A375 (cell line): ENCODE data around the gene MEGF8. TPM values are rescaled to one million over a fixed set of nuclear protein-coding genes. Genes with fewer than 3 reads are reported as not detected.

Experiments used
- small RNA-seq: library from RNA; depleted of rRNA; stranded (forward); fragments of <200 nt; gene quantifications from one replicate; pipeline ENCODE3, GENCODE V24; 2014
- total RNA-seq: library from RNA; depleted of rRNA; stranded (reverse); fragments of >200 nt; shearing (Covaris generic); gene quantifications from 2 replicates; pipeline ENCODE4 v1.2.3, GENCODE V29; 2014; rRNA removed

Gene MEGF8
- 18.9 and 20.3 TPM in 2 replicates for total RNA-seq

GRCh38 chr19:42325308-42325895 lies at the start of gene MEGF8:
Gene MEGF8, plus strand, starts transcription at chr19:42325635. Its CDS starts 609 bp downstream, at chr19:42326244.

GRCh38 chr19:42301646-42302203 lies 23.7 kb upstream of the MEGF8 start, which contains the start of gene PRR19:
Gene PRR19, plus strand, starts transcription at chr19:42302132. Its CDS starts 7,453 bp downstream, at chr19:42309585.

GRCh38 chr19:42313096-42313839 lies 12.2 kb upstream of the MEGF8 start, which contains the start of gene TMEM145:
Gene TMEM145, plus strand, starts transcription at chr19:42313309. Its CDS starts 68 bp downstream, at chr19:42313377.

GRCh38 chr19:42389899-42390298 lies 64.5 kb downstream of the MEGF8 start, which contains the start of gene CNFN:
Gene CNFN, minus strand, starts transcription at chr19:42390297. Its CDS starts 1,260 bp downstream, at chr19:42389037.

GRCh38 chr19:42427313-42427712 lies 101.9 kb downstream of the MEGF8 start, which contains the start of gene LIPE:
Gene LIPE, minus strand, starts transcription at chr19:42427388. Its CDS starts 239 bp downstream, at chr19:42427149.

Small RNAs within 50 kb of the gene (small RNA-seq; reads per million reads assigned to genes)
- not detected for gene MIR8077

Other genes starting within 250 kb of the MEGF8 start
- 14.7 and 15.3 TPM in 2 replicates for gene ZNF574, start 249.5 kb upstream of the MEGF8 start, total RNA-seq
- gene POU2F2, start 193.2 kb upstream of the MEGF8 start, total RNA-seq, result 0.08 and 1.2 TPM in 2 replicates
- gene DEDD2, start 108.0 kb upstream of the MEGF8 start, total RNA-seq, result 32.7 and 36.3 TPM in 2 replicates
- gene ZNF526, start 105.3 kb upstream of the MEGF8 start, total RNA-seq, result 7.0 and 7.4 TPM in 2 replicates
- gene GSK3A, start 83.0 kb upstream of the MEGF8 start, total RNA-seq, result 25.0 and 27.8 TPM in 2 replicates
- 61.6 and 75.0 TPM in 2 replicates for gene ERF, start 70.5 kb upstream of the MEGF8 start, total RNA-seq
- 21.3 and 24.1 TPM in 2 replicates for gene CIC, start 56.4 kb upstream of the MEGF8 start, total RNA-seq
- gene PRR19, start 23.5 kb upstream of the MEGF8 start, total RNA-seq, result 0.91 and 1.6 TPM in 2 replicates
- gene PAFAH1B3, start 23.0 kb upstream of the MEGF8 start, total RNA-seq, result 44.2 and 66.5 TPM in 2 replicates
- gene TMEM145, start 12.3 kb upstream of the MEGF8 start, total RNA-seq, result 2.2 and 5.0 TPM in 2 replicates
- gene CNFN, start 64.7 kb downstream of the MEGF8 start, total RNA-seq, result 0.80 and 5.1 TPM in 2 replicates
- gene LIPE, start 101.8 kb downstream of the MEGF8 start, total RNA-seq, result 3.7 and 3.9 TPM in 2 replicates
- gene CXCL17, start 117.3 kb downstream of the MEGF8 start, total RNA-seq, result 0.45 TPM in 1 of 2 replicates, not detected in the other
- 0.30 and 0.34 TPM in 2 replicates for gene CEACAM1, start 202.8 kb downstream of the MEGF8 start, total RNA-seq